ENCODE measurements around the gene GRIN2A. TPM values are rescaled to one million over a fixed set of nuclear protein-coding genes. Genes with fewer than 3 reads are reported as not detected.

Gene GRIN2A
- total RNA-seq, 1 donor from 2014 or later, result 0.52 TPM

- H3K9me3 ChIP-seq (ENCODE audit: control insufficient read depth in 3 of 3, low read length in 3 of 3), result no peaks in the 10 kb centered on the region
- H3K27me3 ChIP-seq (ENCODE audit: control insufficient read depth in 3 of 3, insufficient read depth in 3 of 3, low read length in 3 of 3), result peaks cover 0 to 3% (median under 1%) of the 10 kb centered on the region in 3 donors
Observed at GRCh38 chr16:9955677-9956076, 226.6 kb downstream of the GRIN2A start.

GRCh38 chr16:9953908-9954570 lies 228.2 kb downstream of the GRIN2A start:
- H3K27ac ChIP-seq (ENCODE audit: low read depth, low read length), result no peak overlapping the region
- no peaks in the 10 kb centered on the region for H3K36me3 ChIP-seq (ENCODE audit: control insufficient read depth in 3 of 3, insufficient read depth in 3 of 3, low read length in 3 of 3)
- H3K4me3 ChIP-seq (ENCODE audit: low read length in 3 of 3), result no peak overlapping the region
- H3K9me3 ChIP-seq (ENCODE audit: control insufficient read depth in 3 of 3, low read length in 3 of 3), result no peaks in the 10 kb centered on the region
- peaks cover 0 to 2% (median 0%) of the 10 kb centered on the region in 3 donors for H3K4me1 ChIP-seq (ENCODE audit: control insufficient read depth in 3 of 3, insufficient read depth in 3 of 3, low read length in 3 of 3)
- H3K27me3 ChIP-seq (ENCODE audit: control insufficient read depth in 3 of 3, insufficient read depth in 3 of 3, low read length in 3 of 3), result peaks cover 0 to 5% (median 3%) of the 10 kb centered on the region in 3 donors
- H3K9ac ChIP-seq (ENCODE audit: low read depth in 1 of 3, low read length in 3 of 3), result no peak overlapping the region

More at GRCh38 chr16:9955677-9956076, 226.6 kb downstream of the GRIN2A start:
- Histone ChIP-seq H3K36me3 (ENCODE audit: control insufficient read depth in 3 of 3, insufficient read depth in 3 of 3, low read length in 3 of 3) (no peaks in the 10 kb centered on the region), H3K4me1 (ENCODE audit: control insufficient read depth in 3 of 3, insufficient read depth in 3 of 3, low read length in 3 of 3) (peaks cover 0 to 2% (median 0%) of the 10 kb centered on the region in 3 donors), H3K9ac (ENCODE audit: low read depth in 1 of 3, low read length in 3 of 3) (no peak overlapping the region), H3K27ac (ENCODE audit: low read depth, low read length) (no peak overlapping the region), H3K4me3 (ENCODE audit: low read length in 3 of 3) (no peak overlapping the region)

GRCh38 chr16:9950658-9951057 lies 231.6 kb downstream of the GRIN2A start:
- peaks cover 0 to 5% (median 3%) of the 10 kb centered on the region in 3 donors for H3K27me3 ChIP-seq (ENCODE audit: control insufficient read depth in 3 of 3, insufficient read depth in 3 of 3, low read length in 3 of 3)
- no peak overlapping the region for H3K4me3 ChIP-seq (ENCODE audit: low read length in 3 of 3)
- no peaks in the 10 kb centered on the region for H3K9me3 ChIP-seq (ENCODE audit: control insufficient read depth in 3 of 3, low read length in 3 of 3)
- no peak overlapping the region for H3K9ac ChIP-seq (ENCODE audit: low read depth in 1 of 3, low read length in 3 of 3)
- peaks cover 0 to 5% (median 0%) of the 10 kb centered on the region in 3 donors for H3K4me1 ChIP-seq (ENCODE audit: control insufficient read depth in 3 of 3, insufficient read depth in 3 of 3, low read length in 3 of 3)
- no peaks in the 10 kb centered on the region for H3K36me3 ChIP-seq (ENCODE audit: control insufficient read depth in 3 of 3, insufficient read depth in 3 of 3, low read length in 3 of 3)
- H3K27ac ChIP-seq (ENCODE audit: low read depth, low read length), result no peak overlapping the region

- Histone ChIP-seq H3K9ac (ENCODE audit: low read depth in 1 of 3, low read length in 3 of 3) (no peak overlapping the region), H3K27me3 (ENCODE audit: control insufficient read depth in 3 of 3, insufficient read depth in 3 of 3, low read length in 3 of 3) (peaks cover 0 to 5% (median 3%) of the 10 kb centered on the region in 3 donors), H3K9me3 (ENCODE audit: control insufficient read depth in 3 of 3, low read length in 3 of 3) (no peaks in the 10 kb centered on the region), H3K36me3 (ENCODE audit: control insufficient read depth in 3 of 3, insufficient read depth in 3 of 3, low read length in 3 of 3) (no peaks in the 10 kb centered on the region), H3K27ac (ENCODE audit: low read depth, low read length) (no peak overlapping the region), H3K4me1 (ENCODE audit: control insufficient read depth in 3 of 3, insufficient read depth in 3 of 3, low read length in 3 of 3) (peaks cover 0 to 5% (median 0%) of the 10 kb centered on the region in 3 donors), H3K4me3 (ENCODE audit: low read length in 3 of 3) (no peak overlapping the region)
Observed at GRCh38 chr16:9949396-9949795, 232.8 kb downstream of the GRIN2A start.

GRCh38 chr16:9948933-9949332 lies 233.3 kb downstream of the GRIN2A start:
- peaks cover 0 to 5% (median 0%) of the 10 kb centered on the region in 3 donors for H3K4me1 ChIP-seq (ENCODE audit: control insufficient read depth in 3 of 3, insufficient read depth in 3 of 3, low read length in 3 of 3)
- H3K27ac ChIP-seq (ENCODE audit: low read depth, low read length), result no peak overlapping the region
- H3K9ac ChIP-seq (ENCODE audit: low read depth in 1 of 3, low read length in 3 of 3), result no peak overlapping the region
- no peaks in the 10 kb centered on the region for H3K9me3 ChIP-seq (ENCODE audit: control insufficient read depth in 3 of 3, low read length in 3 of 3)
- no peak overlapping the region for H3K4me3 ChIP-seq (ENCODE audit: low read length in 3 of 3)
- no peaks in the 10 kb centered on the region for H3K36me3 ChIP-seq (ENCODE audit: control insufficient read depth in 3 of 3, insufficient read depth in 3 of 3, low read length in 3 of 3)
- peaks cover 0 to 5% (median 0%) of the 10 kb centered on the region in 3 donors for H3K27me3 ChIP-seq (ENCODE audit: control insufficient read depth in 3 of 3, insufficient read depth in 3 of 3, low read length in 3 of 3)

GRCh38 chr16:9946022-9946720 lies 236.1 kb downstream of the GRIN2A start:
- H3K27me3 ChIP-seq (ENCODE audit: control insufficient read depth in 3 of 3, insufficient read depth in 3 of 3, low read length in 3 of 3), result peaks cover 0 to 5% (median 0%) of the 10 kb centered on the region in 3 donors
- no peak overlapping the region for H3K9ac ChIP-seq (ENCODE audit: low read depth in 1 of 3, low read length in 3 of 3)
- no peak overlapping the region for H3K27ac ChIP-seq (ENCODE audit: low read depth, low read length)
- H3K9me3 ChIP-seq (ENCODE audit: control insufficient read depth in 3 of 3, low read length in 3 of 3), result no peaks in the 10 kb centered on the region
- H3K36me3 ChIP-seq (ENCODE audit: control insufficient read depth in 3 of 3, insufficient read depth in 3 of 3, low read length in 3 of 3), result no peaks in the 10 kb centered on the region
- no peak overlapping the region for H3K4me3 ChIP-seq (ENCODE audit: low read length in 3 of 3)
- H3K4me1 ChIP-seq (ENCODE audit: control insufficient read depth in 3 of 3, insufficient read depth in 3 of 3, low read length in 3 of 3), result peaks cover 0 to 2% (median 0%) of the 10 kb centered on the region in 3 donors

GRCh38 chr16:9943121-9943520 lies 239.1 kb downstream of the GRIN2A start:
- H3K36me3 ChIP-seq (ENCODE audit: control insufficient read depth in 3 of 3, insufficient read depth in 3 of 3, low read length in 3 of 3), result no peaks in the 10 kb centered on the region
- no peak overlapping the region for H3K4me3 ChIP-seq (ENCODE audit: low read length in 3 of 3)
- no peak overlapping the region for H3K27ac ChIP-seq (ENCODE audit: low read depth, low read length)
- peaks cover 0 to 2% (median 0%) of the 10 kb centered on the region in 3 donors for H3K4me1 ChIP-seq (ENCODE audit: control insufficient read depth in 3 of 3, insufficient read depth in 3 of 3, low read length in 3 of 3)
- no peaks in the 10 kb centered on the region for H3K9me3 ChIP-seq (ENCODE audit: control insufficient read depth in 3 of 3, low read length in 3 of 3)
- no peaks in the 10 kb centered on the region for H3K27me3 ChIP-seq (ENCODE audit: control insufficient read depth in 3 of 3, insufficient read depth in 3 of 3, low read length in 3 of 3)
- no peak overlapping the region for H3K9ac ChIP-seq (ENCODE audit: low read depth in 1 of 3, low read length in 3 of 3)

- H3K4me3 ChIP-seq (ENCODE audit: low read length in 3 of 3), result no peak overlapping the region
Observed at GRCh38 chr16:9941245-9941644, 241.0 kb downstream of the GRIN2A start.

GRCh38 chr16:9934723-9935508 lies 247.3 kb downstream of the GRIN2A start:
- Histone ChIP-seq H3K4me3 (ENCODE audit: low read length in 3 of 3) (no peak overlapping the region), H3K27me3 (ENCODE audit: control insufficient read depth in 3 of 3, insufficient read depth in 3 of 3, low read length in 3 of 3) (no peaks in the 10 kb centered on the region), H3K36me3 (ENCODE audit: control insufficient read depth in 3 of 3, insufficient read depth in 3 of 3, low read length in 3 of 3) (no peaks in the 10 kb centered on the region), H3K9me3 (ENCODE audit: control insufficient read depth in 3 of 3, low read length in 3 of 3) (no peaks in the 10 kb centered on the region), H3K4me1 (ENCODE audit: control insufficient read depth in 3 of 3, insufficient read depth in 3 of 3, low read length in 3 of 3) (peaks cover 4 to 7% (median 6%) of the 10 kb centered on the region in 3 donors), H3K27ac (ENCODE audit: low read depth, low read length) (no peak overlapping the region), H3K9ac (ENCODE audit: low read depth in 1 of 3, low read length in 3 of 3) (no peak overlapping the region)

More at GRCh38 chr16:9941245-9941644, 241.0 kb downstream of the GRIN2A start:
- Histone ChIP-seq H3K27ac (ENCODE audit: low read depth, low read length) (no peak overlapping the region), H3K9me3 (ENCODE audit: control insufficient read depth in 3 of 3, low read length in 3 of 3) (no peaks in the 10 kb centered on the region), H3K9ac (ENCODE audit: low read depth in 1 of 3, low read length in 3 of 3) (no peak overlapping the region), H3K4me1 (ENCODE audit: control insufficient read depth in 3 of 3, insufficient read depth in 3 of 3, low read length in 3 of 3) (peaks cover 0 to 1% (median 0%) of the 10 kb centered on the region in 3 donors), H3K27me3 (ENCODE audit: control insufficient read depth in 3 of 3, insufficient read depth in 3 of 3, low read length in 3 of 3) (no peaks in the 10 kb centered on the region), H3K36me3 (ENCODE audit: control insufficient read depth in 3 of 3, insufficient read depth in 3 of 3, low read length in 3 of 3) (no peaks in the 10 kb centered on the region)

Measured in skeletal muscle tissue (tissue), 4 donors.